Stimulated activated CD4-positive, alpha-beta T cell treated with anti-CD3 and anti-CD28 coated beads, Interleukin-15, amount 100 ng/mL, for 1 hour (primary cell): ENCODE data around the gene DHRS11.

Experiments used
- DNase-seq, 2 donors: peaks; one replicate each; pipeline ENCODE4 v3.0.0-alpha.2; 2020; ENCODE audit warnings: low read depth in 1 of 2, low spot score in 1 of 2

Gene DHRS11

DNA sequence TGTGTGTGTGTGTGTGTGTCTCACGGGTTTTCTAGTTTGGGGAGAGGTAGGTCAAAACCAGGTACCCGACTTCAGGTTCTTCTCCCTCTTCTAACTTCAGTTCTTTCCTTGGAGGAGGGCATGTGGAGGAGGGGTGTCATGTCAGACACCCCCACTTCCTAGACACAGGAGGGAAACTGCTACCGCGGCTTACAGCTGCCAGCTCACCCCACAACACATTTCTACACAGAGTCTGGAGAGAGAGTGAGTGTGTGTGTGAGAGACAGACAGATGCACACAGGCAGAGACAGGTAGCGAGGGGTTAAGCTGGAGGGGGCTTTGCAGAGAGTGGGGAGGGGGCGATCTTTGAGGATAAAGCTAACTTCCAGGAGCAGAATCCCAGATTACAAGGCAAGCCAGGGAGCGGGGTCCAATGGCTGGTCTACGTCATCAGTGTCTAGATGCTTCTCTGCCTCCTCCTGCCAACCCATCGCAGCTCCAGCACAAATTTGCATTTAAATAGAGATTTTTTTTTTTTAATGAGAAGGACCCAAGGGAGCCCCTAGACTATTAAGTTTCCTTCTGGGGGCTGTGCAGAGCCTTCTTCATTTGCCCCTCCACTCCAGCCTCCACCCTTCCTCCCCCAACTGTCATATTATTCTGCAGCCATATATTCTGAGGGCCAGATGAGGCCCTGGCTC lies 58.6 kb downstream of the DHRS11 start:
- no peak for DNase-seq
